ENCODE measurements around the gene FYB1.

FYB1 gene

DNA sequence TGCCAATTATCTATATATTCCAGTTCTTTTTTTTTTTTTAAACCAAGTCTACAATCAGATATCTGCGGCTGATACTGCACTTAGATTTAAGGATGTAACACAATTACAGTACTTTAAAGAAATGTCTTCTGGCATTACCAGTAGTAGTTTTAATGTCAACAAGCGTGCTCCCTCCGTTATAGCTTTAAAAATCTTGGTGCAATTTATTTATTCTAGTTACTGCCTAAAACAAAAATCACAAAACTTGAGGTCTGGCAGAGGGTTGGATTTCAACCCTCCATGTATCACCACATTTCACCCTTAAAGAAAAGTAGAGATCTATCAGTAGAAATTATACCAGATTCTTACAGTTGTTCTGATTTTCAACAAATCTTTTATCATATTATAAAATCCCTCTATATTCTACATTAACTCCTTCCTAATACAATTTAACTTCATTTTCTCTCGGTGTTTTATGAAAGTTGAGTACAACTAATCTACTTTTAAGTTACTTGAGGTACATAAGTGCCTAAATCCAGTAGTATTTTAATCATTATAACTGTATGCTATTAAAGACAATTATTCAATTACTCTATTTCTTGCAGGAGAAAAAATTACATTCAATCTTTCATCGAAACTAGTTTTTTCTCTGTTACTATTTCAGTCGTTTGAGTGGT, 143.1 kb downstream of the FYB1 start:
- no peak for DNase-seq

DNA sequence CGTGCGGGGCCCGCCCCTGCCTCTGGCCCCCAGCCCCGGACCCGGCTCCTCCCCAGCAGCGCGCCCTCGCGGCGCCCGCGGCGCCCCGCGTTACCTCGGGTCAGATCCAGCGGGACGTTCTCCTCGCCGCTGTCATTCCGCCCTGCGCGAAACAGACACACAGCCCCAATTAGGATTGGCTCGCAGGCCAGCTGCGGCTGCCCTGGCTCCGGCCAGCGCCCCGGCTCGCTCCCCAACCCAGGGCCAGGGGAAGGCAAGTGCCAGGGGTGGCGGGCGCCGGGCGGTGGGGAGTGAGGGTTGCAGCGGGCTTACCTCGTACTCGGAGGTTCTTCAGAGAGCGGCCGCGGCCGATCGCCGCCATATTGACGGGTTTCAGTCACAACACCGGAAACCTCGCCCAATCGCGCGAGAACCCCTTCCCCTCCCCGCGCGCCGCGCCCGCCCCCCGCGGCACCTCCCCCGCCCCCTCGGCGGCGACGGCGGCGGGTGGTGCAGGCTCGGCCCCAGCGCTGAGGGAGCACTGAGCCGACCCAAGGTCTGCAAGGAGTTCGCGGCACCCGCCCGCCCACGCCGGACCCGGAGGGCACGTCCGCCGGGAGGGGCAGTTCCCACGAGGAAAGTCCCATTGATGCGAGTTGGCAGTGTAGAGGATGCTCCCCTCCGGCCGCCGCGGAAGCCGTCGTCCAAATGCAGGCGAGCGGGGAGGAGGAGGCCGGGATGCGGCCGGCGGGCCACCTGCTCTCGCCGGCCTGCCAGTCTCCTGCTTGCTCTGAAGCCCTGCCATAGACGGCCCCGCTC, 145.1 kb downstream of the FYB1 start, which contains the start of gene RICTOR:
Gene RICTOR, minus strand, starts transcription at position 383 of the 798 bp plus-strand sequence. Its CDS starts 22 bp downstream, at position 361.
- DNase-seq = peak; percentile 79

DNA sequence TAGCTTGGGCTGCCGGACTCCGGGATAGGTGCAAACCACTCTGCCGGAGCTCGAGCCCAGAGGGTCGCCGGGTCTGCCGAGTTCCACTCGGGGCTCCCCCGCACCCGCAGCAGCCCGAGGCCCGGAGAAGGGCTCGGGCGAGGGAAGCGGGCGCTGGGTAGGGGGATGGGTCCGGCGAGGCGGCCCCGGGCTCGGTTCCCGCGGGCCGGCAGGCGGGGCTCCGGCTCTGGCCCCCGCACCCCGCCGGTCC, 145.7 kb downstream of the FYB1 start:
- no peak for DNase-seq

DNA sequence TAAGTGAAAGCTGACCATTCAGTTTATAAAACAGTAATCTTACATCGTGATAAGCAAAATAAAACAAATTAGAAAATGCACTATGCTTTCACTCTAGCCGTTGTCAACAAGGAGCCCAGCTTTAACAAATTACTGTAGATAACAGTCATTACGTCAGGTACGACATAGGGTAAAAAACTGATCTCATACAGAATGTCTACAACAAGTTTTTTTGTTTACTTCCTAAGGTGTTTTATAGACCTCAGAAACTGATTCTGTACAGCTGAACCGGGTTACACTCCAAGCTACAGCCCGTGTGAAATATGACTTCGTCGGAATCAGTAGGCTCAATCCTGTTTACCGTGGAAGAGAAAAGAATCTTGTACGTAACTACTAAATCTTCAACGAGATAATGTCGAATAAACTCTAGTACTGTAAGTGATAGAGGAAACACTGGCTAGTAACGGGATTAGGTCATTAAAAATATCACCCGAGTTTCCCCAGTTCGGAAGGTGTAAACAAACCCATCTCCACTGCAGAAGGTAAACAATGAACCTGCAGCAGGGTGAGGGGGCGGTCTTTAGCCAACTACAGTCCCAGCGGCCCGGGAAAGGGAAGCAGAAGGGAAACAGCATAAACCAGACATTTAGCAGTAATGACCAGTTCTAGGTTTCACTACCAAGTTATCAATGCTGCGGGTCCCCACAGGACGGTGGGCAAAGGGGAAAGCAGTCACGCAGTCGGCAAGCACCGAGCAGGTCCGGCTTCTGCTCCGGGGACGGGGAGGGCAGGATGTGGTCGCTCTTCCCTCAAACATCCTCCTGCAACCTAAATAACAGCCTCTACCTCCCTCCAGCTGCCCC, 146.2 kb downstream of the FYB1 start:
- DNase-seq = no peak

DNA sequence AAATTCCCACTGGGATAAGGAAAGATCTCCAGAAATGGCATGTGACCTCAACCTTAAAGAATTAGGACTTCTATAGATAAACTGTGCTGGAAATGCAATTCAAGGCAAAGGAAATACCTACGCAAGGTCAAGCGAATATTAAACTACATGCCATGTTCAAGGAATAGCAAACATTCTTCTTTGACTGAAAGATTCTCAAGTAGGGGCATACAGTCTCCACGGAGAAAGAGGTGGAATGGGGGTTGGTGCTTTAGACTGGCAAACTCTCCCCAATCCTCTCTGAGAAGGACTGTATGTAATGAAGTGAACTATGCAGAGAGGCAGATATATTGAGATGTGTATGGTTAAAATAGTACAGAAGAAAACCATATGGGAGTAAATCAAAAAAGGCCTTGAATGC, 151.3 kb downstream of the FYB1 start:
- no peak for DNase-seq

DNA sequence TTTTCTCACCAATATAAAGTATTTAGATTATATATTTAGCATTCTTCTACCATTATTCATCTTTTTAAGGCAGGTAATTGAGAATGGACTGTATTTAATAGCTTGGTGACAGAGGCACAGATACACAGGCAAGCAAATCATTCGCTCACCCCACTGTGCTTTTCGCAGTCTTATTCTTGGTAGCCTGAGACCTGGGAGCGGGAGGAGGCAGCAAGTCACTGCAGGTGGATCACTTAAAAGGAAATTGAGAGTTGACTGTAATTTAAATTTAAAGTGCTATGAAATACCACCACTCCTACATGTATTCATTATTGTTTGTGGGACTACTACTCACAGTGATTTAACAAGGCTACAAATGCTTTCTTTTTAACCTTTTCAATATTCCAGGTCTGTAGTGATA, 154.9 kb downstream of the FYB1 start:
- no peak for DNase-seq

DNA sequence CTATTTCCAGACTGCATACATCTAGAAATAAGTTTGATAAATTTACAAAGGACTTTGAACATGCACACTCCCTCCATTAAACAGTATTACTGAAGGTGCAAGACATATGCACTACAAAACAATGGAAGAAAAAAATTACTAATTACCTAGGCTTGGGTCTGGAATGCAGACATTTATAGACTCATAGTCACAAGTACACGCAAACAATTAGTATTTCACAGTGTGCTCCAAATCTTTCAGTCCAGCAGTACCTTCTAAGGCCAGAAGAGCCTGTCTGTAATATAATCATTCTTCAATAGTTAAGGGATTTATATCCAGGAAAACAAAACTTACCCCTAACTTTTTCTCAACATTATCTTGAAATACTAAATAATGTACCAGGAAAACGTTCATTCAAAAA, 156.3 kb downstream of the FYB1 start:
- no peak for DNase-seq

DNA sequence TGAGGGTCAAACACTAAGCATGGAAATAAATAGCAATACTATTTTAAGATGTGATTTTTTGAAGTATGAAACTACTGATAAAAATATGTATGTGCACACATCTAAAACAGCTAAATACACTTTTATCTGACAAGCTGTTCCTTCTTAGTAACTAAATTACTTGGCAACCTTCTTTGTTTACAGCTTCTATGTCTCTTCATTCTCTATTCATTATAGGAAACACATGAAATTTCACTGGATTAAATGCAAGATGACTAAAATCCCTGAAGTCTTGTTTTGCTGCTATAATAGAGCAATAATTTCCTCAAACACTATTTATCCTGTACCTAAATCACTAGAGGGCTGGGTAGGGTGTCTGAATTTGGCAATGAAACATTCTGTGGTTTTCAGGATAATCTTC, 156.8 kb downstream of the FYB1 start:
- DNase-seq = no peak

DNA sequence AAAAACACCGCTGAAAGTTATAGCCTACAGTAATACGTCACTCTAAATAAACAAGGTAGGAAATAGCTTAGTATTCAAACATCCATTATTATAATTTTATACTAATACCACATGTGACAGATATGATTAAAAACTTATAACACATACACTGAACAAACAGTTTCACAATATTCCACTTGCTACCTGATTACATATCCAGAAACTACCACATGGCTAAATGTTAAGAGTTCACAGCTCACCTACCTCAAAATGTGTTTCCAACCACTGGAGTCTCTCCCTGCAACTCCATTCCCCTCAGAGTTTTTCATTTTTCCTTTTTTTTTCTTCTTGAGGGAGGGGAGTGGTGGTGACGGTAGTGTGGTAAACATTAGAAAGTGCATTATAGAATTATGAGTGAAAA, 157.3 kb downstream of the FYB1 start:
- no peak for DNase-seq

DNA sequence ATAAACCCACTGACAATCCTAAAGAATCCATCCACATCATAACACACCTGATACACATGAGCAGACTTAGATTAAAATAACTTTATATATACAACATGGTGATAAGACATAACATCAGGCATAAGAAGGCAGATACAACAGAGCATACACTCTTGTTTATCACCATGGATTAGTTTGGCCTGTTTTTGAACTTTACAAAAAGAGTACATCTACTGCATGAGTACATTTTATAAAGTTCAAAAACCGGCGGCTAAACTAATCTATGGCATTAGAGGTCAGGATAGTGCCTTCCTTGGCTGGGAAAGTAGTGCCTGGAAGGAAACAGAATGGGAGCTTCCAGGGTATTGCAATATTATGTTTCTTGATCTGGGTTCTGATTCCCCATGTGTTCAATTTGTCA, 160.3 kb downstream of the FYB1 start:
- DNase-seq = no peak

DNA sequence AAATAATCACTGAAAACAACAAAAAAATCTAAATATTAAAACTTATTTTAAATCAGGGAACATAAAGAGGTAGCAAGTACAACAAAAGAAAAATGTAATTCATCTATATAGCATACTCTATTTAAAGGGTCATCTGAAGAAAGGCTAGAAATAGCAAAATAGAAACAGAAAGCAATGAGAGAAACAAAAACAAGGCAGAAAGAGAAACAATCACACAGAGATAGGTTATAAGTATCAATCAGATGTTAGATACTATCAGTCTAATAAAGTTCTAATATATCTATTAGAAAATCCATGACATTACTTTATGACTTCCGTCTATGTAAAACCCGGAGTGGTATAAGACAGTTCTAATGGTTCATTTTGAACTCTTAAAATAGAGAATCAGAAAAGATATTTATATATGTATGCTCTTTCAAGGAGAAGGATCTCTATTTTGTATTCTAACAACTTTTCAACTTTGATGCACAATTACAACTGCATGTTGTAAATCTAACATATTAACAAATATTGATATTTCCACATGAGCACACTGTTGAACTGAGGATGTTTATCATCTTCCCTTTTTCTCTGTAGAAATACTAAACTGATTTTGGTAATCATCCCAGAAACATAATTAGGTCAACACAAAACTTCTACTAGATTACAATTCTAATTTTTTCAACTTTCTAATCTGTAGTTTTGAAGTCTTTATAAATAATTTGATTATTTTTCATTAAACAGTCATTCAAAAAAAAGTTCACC, 161.0 kb downstream of the FYB1 start:
- DNase-seq = no peak

DNA sequence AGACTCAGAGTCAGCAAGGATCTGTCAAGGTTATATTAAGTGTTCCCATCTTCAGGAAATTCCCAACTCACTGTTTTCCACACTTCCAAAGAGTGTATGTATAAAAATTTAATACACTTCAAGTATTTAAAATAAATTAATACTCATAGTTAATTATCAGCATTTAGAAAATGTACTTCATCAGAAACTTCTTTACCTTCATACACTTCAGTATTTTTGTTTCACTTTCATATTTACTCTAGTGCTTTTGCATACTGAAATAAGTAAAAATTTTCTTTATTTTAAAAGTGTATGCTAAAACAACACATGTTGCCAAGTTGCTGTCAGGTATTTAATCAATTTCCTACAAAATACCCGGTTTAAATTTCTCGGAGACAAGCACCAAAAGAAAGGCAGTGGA, 161.6 kb downstream of the FYB1 start:
- no peak for DNase-seq

DNA sequence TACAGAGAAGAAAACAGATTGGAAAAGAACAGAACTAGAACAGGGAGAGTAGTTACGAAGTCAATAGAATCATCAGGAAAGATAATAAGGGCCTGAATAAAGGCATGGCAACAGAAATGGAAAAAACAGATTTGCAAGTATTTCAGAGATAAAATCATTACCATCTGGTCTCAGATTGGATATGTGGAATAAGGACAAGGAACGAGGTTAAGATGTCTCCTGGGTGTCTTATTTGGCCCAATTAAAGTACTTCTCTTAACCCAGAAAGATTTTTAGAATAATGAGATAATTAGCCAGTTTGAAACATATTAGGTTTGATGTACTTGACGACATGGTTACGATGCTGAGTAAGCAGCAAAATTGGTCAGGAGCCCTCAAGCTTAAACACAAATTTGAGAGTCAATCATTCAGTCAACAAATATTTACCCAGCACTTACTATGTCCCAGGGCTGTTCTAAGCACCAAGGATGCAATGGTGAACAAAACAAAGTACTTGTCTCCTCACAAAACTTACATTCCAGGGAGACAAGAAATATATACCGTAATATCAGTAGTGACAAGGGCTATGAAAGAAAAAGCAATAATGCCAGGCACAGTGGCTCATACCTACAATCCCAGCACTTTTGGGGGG, 163.5 kb downstream of the FYB1 start:
- no peak for DNase-seq

Measured in NCI-H2107 (cell line).